Skeletal muscle cell (primary cell): ENCODE results near the gene ANKK1.

ENCODE experiments used
- DNase-seq: peaks from one replicate; pipeline ENCODE4 v3.0.0-alpha.2; 2010; ENCODE audit warnings: low read depth
- H3K4me3 ChIP-seq: 2 replicates; pipeline ENCODE4 v1.5.1; 2011; ENCODE audit warnings: low read depth, mild to moderate bottlenecking, control low read depth, low read length, moderate library complexity

Gene ANKK1

DNA sequence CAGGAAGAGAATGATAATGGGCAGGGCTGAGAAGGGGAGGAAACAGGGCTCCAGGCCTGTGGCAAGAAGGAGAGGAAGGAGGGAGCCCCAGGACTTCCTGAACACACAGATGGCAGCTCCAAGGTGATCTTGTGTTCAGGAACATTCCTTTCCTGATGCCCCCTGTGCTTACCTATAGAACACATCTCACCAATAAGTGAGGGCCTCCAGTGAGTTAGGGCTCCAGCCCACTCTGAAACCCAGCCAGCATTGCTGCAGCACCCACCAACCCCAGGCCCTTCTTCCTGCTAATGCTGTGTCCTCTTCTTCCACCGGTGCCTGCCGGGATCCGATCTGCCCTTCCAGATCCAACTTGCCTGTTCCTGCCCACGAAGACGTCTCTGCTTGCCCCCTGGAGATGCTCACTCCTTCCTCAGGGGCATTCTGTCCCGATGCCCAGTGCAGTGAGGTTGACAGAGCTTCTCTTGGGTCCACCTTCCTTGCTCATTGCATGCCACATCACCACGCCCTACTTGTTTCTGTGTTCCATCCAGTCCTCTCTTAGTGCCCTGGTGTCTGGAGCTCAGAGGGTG lies 17.4 kb downstream of the ANKK1 start:
- no peak overlapping the region for H3K4me3 ChIP-seq
- no peak for DNase-seq

GRCh38 chr11:113405724-113406478 lies 18.3 kb downstream of the ANKK1 start:
- H3K4me3 ChIP-seq, result no peak overlapping the region
- DNase-seq, result no peak

GRCh38 chr11:113407163-113407562 lies 19.6 kb downstream of the ANKK1 start:
- no peak overlapping the region for H3K4me3 ChIP-seq
- no peak for DNase-seq

DNA sequence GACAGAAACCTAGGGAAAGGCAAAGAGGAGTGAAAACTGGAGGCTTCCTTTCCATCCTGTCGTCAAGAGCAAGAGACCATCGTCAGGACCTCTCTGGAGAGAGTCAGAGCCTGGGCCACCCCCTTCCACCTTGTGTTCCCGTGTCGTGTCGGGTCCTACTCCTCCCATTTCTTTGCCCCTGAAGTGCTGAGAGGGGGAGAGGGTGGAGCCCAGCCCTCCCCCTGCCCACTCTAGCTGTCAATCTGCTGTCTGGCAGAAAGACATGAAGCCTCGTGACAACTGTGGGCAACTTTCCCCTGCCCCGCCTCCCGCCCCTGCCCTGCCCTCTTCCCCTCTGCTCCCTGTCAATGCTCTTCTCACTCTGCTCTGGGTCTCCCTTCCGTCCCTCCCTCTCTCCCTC lies 20.6 kb downstream of the ANKK1 start:
- no peak overlapping the region for H3K4me3 ChIP-seq
- DNase-seq, result no peak

- no peak for DNase-seq
- no peak overlapping the region for H3K4me3 ChIP-seq
These were observed 21.3 kb downstream of the ANKK1 start for GRCh38 chr11:113408887-113409286.

GRCh38 chr11:113409526-113409925 lies 21.9 kb downstream of the ANKK1 start:
- no peak for DNase-seq
- no peak overlapping the region for H3K4me3 ChIP-seq

DNA sequence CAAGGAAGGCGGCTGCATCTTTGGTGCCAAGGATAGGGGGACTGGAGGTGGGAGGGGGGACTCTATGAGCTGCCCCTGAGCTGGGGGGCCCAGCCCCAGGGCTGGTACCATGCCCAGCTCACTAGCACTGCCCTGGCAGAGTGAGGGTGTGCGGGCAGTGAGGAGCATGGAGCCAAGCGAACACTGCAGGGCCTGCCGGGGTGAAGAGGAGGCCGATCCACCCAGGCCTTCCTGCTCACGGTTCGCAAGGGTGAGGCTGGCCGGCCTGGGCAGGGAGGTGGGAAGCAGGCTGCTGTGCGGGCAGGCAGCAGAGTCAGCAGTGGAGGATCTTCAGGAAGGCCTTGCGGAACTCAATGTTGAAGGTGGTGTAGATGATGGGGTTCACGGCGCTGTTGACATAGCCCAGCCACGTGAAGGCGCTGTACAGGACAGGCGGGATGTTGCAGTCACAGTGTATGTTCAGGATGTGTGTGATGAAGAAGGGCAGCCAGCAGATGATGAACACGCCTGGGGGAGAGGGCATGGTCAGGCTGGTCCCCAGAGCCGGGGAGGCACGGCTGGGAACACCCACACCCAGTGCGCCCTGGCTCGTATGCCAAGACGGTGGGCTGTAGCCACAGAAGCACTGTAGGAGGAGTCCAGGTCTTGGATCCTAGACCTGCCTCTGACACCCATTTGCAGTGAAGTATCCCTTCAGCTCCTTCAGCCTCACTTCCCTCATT lies 23.0 kb downstream of the ANKK1 start:
- H3K4me3 ChIP-seq, result no peak overlapping the region
- DNase-seq, result no peak

GRCh38 chr11:113411536-113411935 lies 24.0 kb downstream of the ANKK1 start:
- DNase-seq, result no peak
- H3K4me3 ChIP-seq, result no peak overlapping the region

DNA sequence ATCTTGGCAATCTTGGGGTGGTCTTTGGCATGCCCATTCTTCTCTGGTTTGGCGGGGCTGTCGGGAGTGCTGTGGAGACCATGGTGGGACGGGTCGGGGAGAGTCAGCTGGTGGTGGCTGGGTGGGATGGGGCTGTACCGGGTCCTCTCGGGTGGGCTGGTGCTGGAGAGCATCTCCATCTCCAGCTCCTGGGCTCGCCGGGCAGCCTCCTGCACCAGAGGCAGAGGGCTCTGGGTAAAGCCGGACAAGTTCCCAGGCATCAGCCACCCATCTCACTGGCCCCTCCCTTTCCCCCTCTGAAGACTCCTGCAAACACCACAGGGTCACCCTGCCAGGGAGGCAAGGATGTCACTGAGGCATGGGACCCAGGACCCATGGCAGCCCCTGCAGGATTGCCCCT lies 25.1 kb downstream of the ANKK1 start:
- DNase-seq, result no peak
- no peak overlapping the region for H3K4me3 ChIP-seq

DNA sequence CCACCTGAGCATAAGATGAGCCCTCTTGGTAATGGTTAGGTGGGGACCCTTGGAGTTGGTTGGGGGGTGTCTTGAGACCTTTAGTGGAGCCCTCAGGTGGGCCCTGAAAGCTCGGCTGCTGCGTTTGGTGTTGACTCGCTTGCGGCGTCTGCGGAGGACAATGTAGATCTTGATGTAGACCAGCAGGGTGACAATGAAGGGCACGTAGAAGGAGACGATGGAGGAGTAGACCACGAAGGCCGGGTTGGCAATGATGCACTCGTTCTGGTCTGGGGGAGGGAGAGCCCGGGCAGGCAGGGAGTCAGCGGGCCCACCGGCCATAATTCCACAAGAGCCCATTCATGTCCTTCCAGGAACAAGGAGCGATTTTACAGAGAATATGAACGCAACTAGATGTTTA lies 27.8 kb downstream of the ANKK1 start:
- no peak for DNase-seq
- no peak overlapping the region for H3K4me3 ChIP-seq

DNA sequence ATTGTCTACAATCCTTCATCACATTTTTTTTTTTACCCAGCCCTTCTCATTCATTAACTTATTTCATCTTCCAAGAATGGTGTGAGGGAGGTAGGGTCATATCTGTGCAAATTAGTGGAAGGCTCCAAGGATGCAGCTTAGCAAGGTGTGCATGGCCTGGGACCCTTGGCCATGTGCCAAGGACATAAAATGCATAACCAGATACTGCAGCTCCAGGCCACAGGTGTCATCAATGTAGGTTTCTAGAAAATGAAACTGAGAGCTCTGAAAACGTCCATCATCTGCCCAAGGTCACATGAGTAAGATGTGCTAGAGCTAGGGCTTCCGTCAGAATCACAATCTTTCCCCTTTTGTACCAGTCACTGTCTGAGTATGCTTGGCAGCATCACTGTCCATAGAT lies 29.8 kb downstream of the ANKK1 start:
- DNase-seq, result no peak
- no peak overlapping the region for H3K4me3 ChIP-seq

- no peak for DNase-seq
- H3K4me3 ChIP-seq, result no peak overlapping the region
These were observed 31.9 kb downstream of the ANKK1 start for GRCh38 chr11:113419454-113420003.

DNA sequence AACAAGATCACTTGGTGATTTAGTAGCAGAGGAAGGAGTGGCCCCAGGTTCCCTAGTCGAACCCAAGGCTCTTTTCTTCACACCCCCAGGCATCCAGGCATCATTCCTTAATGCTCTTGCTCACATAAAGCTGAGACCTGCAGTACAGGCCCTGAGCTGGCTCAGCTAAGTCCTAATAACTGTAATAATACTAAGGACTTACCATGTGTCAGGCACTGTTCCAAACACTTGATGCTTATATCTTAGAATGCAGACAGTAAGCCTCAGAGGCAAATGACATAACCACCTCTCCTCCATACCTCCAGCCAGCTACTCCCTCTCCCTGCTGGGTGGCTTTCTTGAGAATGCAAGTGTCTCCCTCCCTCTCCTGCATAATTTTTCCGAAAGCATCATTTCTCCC lies 33.2 kb downstream of the ANKK1 start:
- no peak for DNase-seq
- H3K4me3 ChIP-seq, result no peak overlapping the region

GRCh38 chr11:113426686-113427085 lies 39.1 kb downstream of the ANKK1 start:
- DNase-seq, result no peak
- no peak overlapping the region for H3K4me3 ChIP-seq

DNA sequence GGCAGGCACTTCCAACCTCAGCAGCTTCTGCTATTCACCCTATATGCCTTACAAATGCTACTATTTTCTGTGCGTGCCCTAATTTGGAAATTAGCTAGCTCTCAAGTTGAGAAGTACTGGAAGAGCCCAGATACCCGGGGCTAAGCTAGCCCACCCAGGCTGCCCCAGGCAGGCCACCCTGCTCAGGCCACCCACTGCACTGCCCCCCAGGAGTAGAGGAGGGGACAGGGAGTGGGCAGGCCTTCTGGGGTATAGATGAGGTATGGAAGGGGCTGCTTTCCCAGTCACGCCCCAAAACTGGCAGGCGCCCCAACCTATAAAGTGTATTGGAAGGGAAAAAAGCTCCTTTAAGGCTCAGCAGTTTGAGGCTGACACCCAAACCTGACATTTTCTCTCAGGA lies 44.2 kb downstream of the ANKK1 start:
- no peak for DNase-seq
- H3K4me3 ChIP-seq, result no peak overlapping the region

DNA sequence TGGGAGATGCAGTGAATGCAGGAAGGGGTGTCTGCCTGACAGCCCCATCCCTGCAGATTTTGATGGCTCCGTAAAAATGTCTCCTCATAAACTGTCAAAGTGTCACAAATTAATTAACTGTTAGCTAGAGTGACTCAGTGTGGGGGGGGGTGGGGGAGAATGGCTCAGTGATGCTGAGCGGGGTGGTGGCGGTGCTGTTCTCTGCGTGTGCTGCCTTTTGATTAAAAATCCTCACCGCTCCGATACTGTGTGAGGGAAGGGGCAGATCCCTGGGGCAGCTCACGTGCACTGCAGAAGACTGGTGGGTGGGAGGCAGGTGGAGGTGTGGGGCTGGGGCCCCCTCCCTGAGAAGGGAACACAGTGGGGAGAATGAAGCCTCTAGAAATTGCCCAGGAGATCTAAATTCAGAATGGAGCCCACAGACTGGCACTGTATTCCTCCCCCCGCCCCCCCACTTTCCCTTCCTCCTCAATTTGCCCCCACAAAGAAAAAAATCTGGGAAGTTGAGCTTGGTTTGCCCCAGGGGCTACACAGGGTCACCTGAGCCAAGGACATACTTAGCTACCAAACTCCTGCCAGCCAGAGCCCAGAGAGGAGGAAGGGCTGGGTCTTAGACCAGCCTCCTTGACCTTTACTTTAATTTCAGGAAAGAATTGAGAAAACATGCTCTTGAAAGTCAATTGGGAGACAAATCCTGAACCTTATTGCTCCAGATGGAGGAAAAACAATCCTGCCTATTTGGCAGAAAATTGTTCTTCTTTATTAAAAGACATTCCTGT lies 47.8 kb downstream of the ANKK1 start:
- H3K4me3 ChIP-seq, result no peak overlapping the region
- DNase-seq, result no peak

DNA sequence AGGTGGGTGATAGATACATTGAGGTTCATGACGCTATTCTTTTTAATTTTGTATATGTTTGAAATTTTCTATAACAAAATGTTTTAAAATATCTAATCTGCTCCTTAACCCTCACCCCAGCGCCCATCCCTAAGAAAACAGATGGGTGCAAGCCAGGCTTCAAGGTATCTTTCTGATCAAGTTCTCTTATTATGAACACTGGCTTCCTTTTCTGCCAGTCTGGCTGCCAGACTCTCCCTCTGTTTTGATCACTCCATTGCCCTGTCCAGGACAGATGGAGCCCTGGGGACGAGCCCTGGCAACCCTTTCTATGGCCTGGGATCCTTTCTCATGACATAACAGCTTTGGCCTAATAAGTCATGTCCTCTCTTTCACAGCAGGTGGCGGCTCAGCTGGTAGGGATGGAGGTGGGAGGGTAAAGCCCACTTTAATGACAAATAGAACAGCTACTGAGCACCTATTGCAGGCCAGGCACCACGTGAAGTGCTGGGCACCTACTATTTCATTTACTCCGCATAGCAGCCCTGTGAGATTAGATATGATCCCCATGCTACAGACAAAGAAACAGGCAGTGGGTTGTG lies 49.2 kb downstream of the ANKK1 start:
- DNase-seq, result no peak
- H3K4me3 ChIP-seq, result no peak overlapping the region

DNA sequence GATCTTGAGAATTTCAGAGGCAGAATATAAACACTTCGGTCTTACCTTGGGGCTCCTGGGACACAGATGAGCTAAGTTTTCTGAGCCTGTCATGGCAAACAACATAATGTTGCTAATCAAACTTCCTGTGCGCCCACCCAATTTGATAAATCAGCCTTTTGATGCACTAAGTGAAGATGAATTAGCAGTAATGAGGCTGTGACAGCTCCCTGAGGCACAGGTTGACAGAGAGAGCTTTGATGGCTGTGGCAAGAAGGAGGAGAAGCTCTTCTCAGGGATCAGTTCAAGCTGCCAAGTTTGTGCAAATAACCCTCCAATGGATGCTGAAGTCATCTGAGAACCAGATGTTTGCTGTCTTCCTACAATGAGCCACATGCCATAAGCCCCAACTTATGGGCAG lies 53.2 kb downstream of the ANKK1 start:
- no peak for DNase-seq
- H3K4me3 ChIP-seq, result no peak overlapping the region

DNA sequence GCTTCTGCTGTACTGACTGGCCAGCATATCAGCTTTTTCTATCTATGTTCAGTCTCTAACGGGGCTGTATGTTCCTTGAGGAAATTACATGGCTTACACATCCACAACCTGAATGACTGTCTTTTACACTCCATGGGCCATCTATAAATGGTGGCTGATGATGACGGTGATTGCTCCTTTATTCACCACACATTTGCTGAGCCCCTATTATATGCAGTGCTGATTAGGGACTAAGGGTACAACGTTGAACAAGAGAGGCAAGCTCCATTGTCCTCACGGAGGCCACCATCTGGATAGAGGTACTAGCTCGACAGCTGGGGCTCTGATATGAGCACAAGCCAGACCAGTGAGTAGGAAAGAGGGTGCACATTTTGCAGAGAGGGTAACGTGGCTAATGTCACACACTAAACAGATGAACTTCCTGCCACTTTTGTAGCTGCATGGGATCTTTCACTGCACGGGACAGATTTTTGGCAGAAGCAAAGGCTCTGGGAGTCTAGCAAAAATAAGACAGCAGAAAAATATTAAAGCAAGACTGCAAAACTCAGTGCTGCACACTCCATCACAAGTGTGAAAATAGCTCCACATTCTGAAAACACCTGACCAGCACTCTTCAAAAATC lies 57.0 kb downstream of the ANKK1 start:
- DNase-seq, result no peak
- H3K4me3 ChIP-seq, result no peak overlapping the region
